Measurements from ENCODE around the gene HES3. TPM values are rescaled to one million over a fixed set of nuclear protein-coding genes. Genes with fewer than 3 reads are reported as not detected.

The HES3 gene
- total RNA-seq, 1 experiment from 2014 or later = not detected

DNA sequence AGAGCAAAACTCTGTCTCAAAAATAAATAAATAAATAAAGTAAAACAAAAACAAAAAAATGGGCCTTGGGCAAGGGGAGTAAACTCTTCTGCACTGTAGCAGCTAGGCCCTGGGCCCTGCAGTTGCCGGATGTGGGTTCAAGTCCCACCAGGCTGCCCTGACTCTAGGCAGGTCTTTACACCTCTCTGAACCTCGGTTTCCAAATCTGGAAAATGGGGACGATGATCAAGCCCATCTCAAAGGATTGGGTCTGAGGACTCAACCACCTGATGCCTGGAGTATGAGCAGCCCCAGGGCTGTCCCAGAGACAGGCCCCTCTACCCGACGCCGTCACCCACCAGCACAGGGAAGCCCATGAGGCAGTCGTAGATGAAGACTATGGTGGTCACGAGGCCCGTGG is 9.4 kb downstream of the HES3 start:
- Histone ChIP-seq H3K79me2 (ENCODE audit: insufficient read depth, low read length) (no peaks in the 10 kb centered on the region), H2AFZ (ENCODE audit: low read depth, low read length, poor library complexity, severe bottlenecking) (no peak overlapping the region), H3K9me2 (ENCODE audit: insufficient read depth) (no peaks in the 10 kb centered on the region), H3K9me3 (ENCODE audit: control insufficient read depth in 1 of 2, insufficient read depth in 1 of 2, low read depth in 1 of 2, low read length in 2 of 2) (no peaks in the 10 kb centered on the region), H4K20me1 (ENCODE audit: insufficient read depth) (no peaks in the 10 kb centered on the region), H3K4me3 (replicated peaks in 1 of 2; ENCODE audit: low read depth in 1 of 2, low read length in 2 of 2) (no peak overlapping the region), H3K27ac (ENCODE audit: low read depth, low read length) (no peak overlapping the region), H3K27me3 (ENCODE audit: insufficient read depth, low read length) (no peaks in the 10 kb centered on the region), H3K36me3 (ENCODE audit: control insufficient read depth in 1 of 2, insufficient read depth in 2 of 2, low read length in 2 of 2) (no peaks in the 10 kb centered on the region), H3K4me1 (ENCODE audit: control insufficient read depth in 1 of 2, insufficient read depth in 2 of 2, low read length in 2 of 2) (peaks cover 8 to 14% of the 10 kb centered on the region in 2 experiments; a peak in 3 of 4 replicates), H3K9ac (ENCODE audit: low read length) (no peak overlapping the region), H3K4me2 (ENCODE audit: low read length) (no peak overlapping the region)
- RAD21 ChIA-PET (ENCODE audit: low non-redundant PET in 1 of 2, low total read pairs in 2 of 2, uncharacterized antibody in 2 of 2, unreplicated experiment in 2 of 2) = no interaction called here
- no TSS peak for BruUV-seq (replicated peaks)
- intact Hi-C loops (cut with micrococcal nuclease) = no loop called here
- TF ChIP-seq, protein P1, sequence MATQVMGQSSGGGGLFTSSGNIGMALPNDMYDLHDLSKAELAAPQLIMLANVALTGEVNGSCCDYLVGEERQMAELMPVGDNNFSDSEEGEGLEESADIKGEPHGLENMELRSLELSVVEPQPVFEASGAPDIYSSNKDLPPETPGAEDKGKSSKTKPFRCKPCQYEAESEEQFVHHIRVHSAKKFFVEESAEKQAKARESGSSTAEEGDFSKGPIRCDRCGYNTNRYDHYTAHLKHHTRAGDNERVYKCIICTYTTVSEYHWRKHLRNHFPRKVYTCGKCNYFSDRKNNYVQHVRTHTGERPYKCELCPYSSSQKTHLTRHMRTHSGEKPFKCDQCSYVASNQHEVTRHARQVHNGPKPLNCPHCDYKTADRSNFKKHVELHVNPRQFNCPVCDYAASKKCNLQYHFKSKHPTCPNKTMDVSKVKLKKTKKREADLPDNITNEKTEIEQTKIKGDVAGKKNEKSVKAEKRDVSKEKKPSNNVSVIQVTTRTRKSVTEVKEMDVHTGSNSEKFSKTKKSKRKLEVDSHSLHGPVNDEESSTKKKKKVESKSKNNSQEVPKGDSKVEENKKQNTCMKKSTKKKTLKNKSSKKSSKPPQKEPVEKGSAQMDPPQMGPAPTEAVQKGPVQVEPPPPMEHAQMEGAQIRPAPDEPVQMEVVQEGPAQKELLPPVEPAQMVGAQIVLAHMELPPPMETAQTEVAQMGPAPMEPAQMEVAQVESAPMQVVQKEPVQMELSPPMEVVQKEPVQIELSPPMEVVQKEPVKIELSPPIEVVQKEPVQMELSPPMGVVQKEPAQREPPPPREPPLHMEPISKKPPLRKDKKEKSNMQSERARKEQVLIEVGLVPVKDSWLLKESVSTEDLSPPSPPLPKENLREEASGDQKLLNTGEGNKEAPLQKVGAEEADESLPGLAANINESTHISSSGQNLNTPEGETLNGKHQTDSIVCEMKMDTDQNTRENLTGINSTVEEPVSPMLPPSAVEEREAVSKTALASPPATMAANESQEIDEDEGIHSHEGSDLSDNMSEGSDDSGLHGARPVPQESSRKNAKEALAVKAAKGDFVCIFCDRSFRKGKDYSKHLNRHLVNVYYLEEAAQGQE (IDR thresholded peaks at IDR 0.05; ENCODE audit: low read depth) = no peak
- TF ChIP-seq, protein P2, sequence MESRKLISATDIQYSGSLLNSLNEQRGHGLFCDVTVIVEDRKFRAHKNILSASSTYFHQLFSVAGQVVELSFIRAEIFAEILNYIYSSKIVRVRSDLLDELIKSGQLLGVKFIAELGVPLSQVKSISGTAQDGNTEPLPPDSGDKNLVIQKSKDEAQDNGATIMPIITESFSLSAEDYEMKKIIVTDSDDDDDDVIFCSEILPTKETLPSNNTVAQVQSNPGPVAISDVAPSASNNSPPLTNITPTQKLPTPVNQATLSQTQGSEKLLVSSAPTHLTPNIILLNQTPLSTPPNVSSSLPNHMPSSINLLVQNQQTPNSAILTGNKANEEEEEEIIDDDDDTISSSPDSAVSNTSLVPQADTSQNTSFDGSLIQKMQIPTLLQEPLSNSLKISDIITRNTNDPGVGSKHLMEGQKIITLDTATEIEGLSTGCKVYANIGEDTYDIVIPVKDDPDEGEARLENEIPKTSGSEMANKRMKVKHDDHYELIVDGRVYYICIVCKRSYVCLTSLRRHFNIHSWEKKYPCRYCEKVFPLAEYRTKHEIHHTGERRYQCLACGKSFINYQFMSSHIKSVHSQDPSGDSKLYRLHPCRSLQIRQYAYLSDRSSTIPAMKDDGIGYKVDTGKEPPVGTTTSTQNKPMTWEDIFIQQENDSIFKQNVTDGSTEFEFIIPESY (IDR thresholded peaks at IDR 0.05; ENCODE audit: extremely low read depth, insufficient replicate concordance, low read length) = no peak
- no peak for TF ChIP-seq POLR2AphosphoS5 (IDR thresholded peaks at IDR 0.05; ENCODE audit: low read depth, low read length)
- no peak for TF ChIP-seq CBX3 (IDR thresholded peaks at IDR 0.05; ENCODE audit: low read depth)
- no peak for TF ChIP-seq EZH2 (IDR thresholded peaks at IDR 0.05)
- TF ChIP-seq ELF1 (IDR thresholded peaks at IDR 0.05; ENCODE audit: borderline replicate concordance, low read depth) = no peak
- TF ChIP-seq CEBPB (IDR thresholded peaks at IDR 0.05; ENCODE audit: low read depth) = no peak
- TF ChIP-seq JUND (IDR thresholded peaks at IDR 0.05) = no peak
- TF ChIP-seq, protein P3, sequence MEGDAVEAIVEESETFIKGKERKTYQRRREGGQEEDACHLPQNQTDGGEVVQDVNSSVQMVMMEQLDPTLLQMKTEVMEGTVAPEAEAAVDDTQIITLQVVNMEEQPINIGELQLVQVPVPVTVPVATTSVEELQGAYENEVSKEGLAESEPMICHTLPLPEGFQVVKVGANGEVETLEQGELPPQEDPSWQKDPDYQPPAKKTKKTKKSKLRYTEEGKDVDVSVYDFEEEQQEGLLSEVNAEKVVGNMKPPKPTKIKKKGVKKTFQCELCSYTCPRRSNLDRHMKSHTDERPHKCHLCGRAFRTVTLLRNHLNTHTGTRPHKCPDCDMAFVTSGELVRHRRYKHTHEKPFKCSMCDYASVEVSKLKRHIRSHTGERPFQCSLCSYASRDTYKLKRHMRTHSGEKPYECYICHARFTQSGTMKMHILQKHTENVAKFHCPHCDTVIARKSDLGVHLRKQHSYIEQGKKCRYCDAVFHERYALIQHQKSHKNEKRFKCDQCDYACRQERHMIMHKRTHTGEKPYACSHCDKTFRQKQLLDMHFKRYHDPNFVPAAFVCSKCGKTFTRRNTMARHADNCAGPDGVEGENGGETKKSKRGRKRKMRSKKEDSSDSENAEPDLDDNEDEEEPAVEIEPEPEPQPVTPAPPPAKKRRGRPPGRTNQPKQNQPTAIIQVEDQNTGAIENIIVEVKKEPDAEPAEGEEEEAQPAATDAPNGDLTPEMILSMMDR (IDR thresholded peaks at IDR 0.05 in 2 of 3, conservative IDR thresholded peaks at IDR 0.05 in 1 of 3; ENCODE audit: borderline replicate concordance in 1 of 3, insufficient read depth in 1 of 3, low read depth in 2 of 3, low read length in 2 of 3) = no peak
- TF ChIP-seq SIN3A (IDR thresholded peaks at IDR 0.05; ENCODE audit: low read depth) = no peak
- no peak for TF ChIP-seq ZNF274 (IDR thresholded peaks at IDR 0.05; ENCODE audit: low read depth, low read length)
- TF ChIP-seq POLR2A (IDR thresholded peaks at IDR 0.05; ENCODE audit: borderline replicate concordance, extremely low read depth, insufficient read depth, insufficient read length) = no peak
- TF ChIP-seq, protein P4, sequence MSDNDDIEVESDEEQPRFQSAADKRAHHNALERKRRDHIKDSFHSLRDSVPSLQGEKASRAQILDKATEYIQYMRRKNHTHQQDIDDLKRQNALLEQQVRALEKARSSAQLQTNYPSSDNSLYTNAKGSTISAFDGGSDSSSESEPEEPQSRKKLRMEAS (IDR thresholded peaks at IDR 0.05) = no peak
- TF ChIP-seq, protein P5, sequence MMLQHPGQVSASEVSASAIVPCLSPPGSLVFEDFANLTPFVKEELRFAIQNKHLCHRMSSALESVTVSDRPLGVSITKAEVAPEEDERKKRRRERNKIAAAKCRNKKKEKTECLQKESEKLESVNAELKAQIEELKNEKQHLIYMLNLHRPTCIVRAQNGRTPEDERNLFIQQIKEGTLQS (IDR thresholded peaks at IDR 0.05) = no peak
- DNase-seq (ENCODE audit: low read depth, low spot score) (no peak), ATAC-seq (no peak)
- POLR2A ChIA-PET = no interaction called here
- CTCF ChIA-PET = no interaction called here
